ENCODE measurements around the gene HOXB2.
A peak's percentile ranks its signal among the peaks of the same experiment; 100 is the strongest.

The HOXB2 gene

DNA sequence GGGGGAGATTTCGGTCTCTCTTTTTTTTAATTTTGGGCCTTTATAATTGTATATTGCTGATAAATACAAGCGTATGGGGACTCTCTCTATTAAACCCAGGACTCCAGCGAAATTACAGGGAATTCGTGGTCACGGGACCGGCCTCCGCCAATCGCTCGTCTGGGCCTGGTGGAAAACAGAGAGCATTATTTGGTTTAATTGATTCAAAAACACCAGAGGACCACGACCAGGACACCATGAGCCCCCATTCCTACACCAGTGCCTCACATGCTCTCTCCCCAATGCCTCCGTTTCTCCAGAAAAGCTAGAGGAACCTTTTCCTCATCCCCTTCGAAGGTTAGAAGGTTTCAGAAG is at the start of gene HOXB2:
Gene HOXB2, minus strand, starts transcription at position 88 of the 354 bp plus-strand sequence. CDS start 198 bp downstream, outside the sequence.
- no peak for DNase-seq (ENCODE audit: low read depth)

DNA sequence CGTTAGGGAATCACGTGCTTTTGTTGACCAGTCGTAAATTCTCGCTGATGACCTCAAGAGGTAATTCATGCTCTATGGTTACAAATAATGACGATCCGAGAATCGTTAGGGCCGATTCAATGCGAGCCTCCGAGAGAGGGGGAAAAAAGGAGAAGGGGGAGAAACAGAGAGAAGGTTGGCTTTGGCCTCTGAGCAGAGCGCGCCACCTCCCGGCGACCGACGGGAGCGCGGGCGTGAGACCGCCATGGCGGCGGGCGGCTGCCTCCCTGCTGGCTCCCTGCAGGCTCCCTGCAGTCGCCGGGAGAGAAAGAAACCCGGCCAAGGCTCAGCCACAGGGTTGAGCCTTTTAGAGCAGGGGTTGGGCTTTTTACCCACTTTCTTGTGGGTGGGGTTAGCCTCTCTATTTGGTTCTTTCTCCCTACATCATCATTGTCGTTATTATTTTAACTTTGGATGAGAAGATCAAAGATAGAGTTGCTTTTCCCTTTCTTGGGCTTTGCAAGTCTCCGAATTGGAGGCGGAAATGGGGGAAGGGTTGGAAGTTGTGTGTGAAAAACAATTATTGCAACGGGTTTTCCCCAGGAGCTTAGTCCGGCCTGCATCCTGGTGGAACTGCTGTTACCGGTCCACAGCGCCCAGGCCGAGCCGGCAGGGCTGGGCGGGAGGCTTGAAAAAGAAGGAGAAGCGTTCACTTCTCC is 49.1 kb upstream of the HOXB2 start:
- DNase-seq (ENCODE audit: low read depth): peak; percentile 85

DNA sequence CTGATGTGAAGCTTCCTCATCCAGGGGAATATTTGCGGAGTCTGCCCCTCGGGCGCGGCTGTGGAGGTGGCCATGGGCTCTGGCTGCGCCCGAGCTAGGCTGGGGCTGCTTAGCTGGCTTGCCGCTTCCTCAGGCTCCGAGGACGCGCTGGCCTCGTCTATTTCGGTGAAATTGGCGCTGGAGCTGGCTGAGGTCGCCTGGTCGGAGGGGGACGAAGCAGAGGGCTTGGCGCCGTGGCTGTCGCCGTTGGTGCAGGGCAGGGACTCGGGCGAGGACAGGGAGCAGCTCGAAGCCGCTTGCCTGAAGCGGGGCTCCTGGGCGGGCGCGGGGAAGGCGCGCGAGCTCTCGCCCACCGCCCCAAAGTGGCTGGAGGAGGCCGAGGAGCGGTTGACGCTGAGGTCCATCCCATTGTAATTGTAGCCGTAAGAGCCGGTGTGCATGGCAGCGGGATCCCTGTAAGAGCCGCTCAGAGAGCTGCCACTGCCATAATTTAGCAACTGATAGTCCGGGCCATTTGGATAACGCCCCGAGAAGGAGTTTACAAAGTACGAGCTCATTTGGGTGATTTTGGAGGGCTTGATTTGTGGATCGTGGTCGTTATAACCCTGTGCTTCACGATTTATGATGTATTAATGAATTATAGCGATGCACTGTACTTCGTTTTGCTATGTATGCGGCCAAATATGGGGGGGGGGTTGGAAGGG is 48.4 kb upstream of the HOXB2 start, which contains the start of gene HOXB5:
Gene HOXB5, minus strand, starts transcription at position 654 of the 704 bp plus-strand sequence. Its CDS starts 97 bp downstream, at position 557.
- no peak for DNase-seq (ENCODE audit: low read depth)

DNA sequence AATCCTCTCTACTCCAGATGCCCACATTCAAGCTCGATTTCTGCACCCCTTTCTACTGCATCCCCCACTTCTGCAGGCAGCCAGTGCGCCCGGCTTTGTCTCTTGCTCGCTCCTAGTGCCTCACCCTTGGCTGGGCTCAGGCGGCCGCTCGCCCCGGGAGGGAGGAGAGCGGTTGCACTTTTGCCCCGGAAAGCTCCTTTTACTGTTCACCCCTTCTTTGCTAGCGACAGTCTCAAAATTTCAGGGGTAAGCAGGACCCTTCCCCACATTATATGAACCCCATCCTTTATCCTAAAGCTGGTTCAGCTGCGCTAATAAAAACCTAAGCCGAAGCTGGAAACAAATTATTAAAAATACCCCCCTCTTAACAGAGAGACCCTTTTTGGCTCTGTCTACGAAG is 47.7 kb upstream of the HOXB2 start:
- no peak for DNase-seq (ENCODE audit: low read depth)

DNA sequence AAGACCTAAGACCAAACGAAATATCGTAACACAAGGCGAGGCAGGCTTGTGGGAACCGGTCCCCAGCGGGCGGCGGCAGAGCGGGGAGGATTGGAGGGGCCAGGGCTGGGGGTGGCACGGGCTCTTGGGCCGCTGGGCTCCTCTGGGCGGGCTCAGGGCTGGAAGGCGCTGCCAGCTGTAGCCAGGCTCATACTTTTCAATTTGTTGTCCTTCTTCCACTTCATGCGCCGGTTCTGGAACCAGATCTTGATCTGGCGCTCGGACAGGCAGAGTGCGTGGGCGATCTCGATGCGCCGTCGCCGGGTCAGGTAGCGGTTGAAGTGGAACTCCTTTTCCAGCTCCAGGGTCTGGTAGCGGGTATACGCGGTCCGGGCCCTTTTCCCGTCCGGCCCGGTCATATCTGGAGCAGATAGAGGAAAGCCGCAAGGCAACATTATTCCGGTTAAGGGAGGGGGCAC is 47.2 kb upstream of the HOXB2 start:
- DNase-seq (ENCODE audit: low read depth): no peak

DNA sequence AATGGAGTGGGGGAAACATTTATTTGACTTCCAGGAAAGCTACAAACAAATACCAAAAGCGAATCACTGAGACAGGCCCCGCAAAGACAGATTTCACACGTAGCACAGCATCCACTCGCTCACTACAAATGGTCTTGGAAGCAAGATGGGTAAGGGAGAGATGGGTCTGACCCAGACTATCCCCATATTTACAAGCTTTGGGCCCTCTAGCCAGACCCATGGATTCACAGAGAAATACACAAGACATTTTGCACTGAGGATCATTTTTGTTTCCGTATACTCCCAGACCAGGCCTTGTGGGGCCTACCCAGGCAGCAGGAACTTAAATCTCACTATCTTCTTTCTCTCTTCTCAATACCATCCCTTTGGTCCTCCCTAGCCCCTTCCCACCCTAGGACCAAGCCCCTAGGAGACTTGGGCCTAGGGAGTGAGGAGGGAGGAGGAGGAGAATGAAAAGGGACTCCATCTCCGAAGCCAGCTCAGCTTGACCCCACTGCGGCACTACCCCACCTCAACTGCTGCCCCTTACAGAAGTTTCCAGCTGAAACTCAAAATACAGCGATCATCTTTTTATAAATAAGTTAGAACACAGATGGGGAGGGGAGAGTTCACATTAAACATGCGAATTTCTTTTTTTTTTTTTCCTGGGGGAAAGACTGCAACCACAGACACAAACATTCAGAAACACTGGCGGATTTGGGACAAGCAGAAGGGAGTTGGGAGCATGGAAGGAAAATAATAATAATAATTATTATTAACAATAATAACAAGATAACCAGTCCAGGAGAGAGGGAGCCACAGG is 46.5 kb upstream of the HOXB2 start:
- DNase-seq (ENCODE audit: low read depth): no peak

DNA sequence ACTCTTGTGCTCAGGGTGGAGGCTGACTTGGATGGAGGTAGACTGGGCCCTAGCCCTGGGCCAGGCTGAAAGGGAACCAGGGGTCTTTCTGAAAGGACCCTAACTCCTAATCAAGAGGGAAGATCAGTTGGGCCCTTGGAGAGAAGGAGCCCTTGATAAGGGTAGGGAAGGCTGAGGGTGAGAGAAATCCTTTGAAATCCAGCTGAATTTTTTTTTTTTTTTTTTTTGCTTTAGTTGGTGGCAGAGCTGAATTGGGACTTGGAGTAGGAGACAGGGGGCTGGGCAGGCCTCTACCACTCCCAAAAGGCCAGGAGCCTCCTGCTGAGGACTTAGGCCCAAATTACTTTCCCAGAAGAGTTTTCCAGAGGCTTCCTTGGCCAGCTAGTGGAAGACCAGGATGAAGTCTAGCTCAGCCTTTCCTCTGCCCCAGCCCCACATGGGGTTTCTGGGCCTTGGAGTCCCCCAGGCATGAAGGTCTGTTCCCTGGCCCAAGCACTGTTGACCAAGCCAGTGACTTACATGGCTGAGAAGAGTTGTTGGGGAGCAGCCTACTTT is 45.8 kb upstream of the HOXB2 start:
- no peak for DNase-seq (ENCODE audit: low read depth)

DNA sequence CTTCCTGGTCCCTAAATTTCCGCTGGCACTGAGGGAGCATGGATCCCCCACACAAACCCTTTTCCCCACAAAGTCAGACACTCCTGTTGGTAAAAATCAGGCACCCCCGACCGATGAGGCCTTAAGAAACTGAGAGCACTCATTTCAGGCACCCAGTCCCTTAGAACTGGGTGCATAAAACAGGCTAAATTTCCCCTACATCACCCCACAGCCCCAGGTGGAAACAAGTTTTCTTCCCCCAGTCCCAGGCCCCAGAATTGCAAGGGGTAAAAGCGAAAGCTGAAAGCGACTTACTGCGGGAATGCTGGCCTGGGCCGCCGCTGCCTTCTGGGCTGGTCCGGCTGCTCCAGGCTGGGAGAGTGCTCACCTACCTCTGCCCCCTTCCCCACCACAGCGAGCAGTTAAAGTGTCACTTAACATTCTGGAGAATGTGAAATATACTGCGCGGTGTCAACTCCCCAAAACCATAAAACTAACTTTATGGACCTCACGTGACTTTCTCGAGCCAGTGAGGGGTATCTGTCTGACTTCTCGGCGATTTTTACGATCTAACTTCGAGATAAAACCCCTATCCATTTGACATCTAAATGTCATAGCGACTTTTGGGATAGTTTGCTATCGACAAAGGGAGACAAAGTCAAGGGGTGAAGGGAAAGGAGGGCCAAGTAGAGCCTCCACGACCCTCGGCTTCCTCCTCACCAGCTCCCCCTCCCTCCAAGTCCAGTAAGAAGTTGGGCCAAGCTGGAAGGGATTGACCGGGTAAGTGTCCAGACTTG is 45.1 kb upstream of the HOXB2 start, which contains the start of gene HOXB3:
Gene HOXB3, minus strand, starts transcription at position 411 of the 776 bp plus-strand sequence. CDS start 37,767 bp downstream, outside the sequence.
- DNase-seq (ENCODE audit: low read depth): no peak

DNA sequence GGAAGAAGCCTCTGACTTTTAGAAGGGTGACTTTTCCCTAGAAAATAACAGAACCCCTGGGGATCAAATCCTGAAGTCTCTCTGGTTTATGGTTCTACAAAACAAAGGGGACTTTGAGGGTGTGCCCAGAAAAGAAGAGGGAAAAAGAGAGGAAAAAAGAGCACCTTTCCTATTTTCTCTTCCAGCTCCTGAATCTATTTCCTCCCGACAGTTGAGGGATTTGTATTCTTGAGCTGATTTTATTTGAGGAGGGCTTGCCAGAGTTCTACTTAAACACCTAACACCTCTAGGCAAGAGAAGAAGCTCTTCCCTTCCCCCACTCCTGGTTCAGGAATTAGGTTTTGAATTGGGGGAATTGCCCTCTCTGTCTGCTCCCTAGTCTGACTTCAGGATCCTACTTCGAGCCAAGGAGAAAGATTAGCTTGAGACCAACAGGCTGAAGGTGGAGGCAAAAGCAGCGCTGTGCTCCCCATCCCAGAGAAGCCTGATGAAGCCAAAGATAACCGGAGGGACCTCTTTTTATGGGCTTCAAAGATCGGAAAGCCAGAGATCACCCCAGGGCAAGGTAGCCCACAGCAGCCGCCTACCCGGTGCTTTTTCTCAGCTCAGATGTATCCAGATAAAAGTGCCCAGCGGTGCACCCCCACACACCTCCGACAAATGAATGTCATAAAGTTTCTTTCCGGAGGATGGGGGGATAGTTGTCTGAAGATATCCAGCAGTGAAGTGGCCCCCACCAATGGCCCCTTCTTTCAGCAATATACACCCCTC is 44.3 kb upstream of the HOXB2 start:
- no peak for DNase-seq (ENCODE audit: low read depth)

DNA sequence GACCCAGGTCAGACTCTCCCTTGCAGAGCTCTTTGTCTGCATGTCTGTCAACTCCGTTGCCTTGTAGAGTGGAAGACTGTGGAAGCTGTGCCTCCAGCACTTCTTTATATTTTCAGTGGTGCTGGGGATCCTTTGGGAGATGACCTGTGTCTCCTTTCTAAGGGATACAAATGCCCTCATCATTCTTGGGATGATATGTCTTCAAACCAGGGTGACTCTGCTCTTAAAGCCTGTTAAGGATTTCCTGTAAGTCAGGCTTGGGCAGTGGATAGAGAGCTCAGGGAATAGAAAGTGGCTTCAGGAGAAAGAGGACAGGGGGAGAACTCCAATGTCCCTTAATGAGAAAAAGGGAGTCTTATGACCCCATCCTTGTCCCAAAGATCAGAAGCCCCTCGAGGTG is 43.6 kb upstream of the HOXB2 start:
- DNase-seq (ENCODE audit: low read depth): no peak

DNA sequence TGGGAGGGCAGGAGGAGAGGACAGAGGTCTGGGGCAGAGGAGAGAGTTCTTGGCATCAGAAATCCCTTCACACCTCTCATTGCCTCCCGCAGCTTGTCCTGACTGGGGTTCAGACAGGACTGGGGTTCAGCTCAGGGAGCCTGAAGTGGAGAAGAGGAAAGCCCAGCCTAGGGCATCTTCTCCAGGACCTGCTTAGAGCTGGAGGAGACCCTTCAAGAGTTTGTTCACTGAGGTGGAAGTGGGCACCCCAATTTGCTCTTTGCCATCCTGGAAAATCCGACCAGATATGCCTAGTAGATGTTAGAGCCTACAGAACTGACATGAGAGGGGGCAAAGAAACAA is 43.1 kb upstream of the HOXB2 start:
- DNase-seq (ENCODE audit: low read depth): no peak

DNA sequence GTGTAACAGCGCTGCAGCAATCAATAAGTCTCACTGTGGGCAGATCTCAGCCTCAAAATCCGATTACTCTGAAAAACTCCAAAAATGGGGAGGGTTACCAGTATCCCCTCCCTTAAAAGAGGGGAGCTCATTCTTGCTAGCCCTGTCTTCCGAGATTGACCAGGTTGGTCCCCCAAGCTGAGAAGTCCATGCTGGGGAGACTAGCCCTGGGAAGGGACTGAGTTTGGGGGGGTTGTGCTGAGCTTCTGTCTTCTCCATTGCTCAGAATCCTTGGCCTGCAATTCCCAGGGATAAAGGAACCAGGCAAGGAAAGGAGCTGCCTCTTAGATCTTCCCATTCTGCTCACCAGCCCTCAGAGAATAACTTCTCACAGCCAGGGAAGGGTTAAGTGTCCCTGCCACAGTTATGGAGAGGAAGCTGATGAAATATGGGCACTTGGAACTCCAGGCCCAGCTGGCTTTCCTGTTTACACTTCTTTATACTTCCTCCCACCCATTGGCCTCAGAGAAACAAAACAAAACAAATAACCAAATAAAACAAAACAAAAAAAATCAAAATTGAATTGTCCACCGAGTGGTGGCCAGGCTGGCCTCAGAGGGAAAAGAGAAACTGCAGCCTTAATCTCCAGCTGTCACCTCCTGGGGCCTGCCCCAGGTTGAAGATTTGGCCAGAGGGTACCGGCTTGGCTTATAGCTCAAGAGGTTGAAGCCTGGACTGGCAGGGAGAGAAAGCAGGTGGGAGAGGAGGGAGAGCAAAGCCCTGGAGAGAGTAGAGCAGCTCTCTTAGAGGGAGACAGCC is 42.6 kb upstream of the HOXB2 start:
- no peak for DNase-seq (ENCODE audit: low read depth)

DNA sequence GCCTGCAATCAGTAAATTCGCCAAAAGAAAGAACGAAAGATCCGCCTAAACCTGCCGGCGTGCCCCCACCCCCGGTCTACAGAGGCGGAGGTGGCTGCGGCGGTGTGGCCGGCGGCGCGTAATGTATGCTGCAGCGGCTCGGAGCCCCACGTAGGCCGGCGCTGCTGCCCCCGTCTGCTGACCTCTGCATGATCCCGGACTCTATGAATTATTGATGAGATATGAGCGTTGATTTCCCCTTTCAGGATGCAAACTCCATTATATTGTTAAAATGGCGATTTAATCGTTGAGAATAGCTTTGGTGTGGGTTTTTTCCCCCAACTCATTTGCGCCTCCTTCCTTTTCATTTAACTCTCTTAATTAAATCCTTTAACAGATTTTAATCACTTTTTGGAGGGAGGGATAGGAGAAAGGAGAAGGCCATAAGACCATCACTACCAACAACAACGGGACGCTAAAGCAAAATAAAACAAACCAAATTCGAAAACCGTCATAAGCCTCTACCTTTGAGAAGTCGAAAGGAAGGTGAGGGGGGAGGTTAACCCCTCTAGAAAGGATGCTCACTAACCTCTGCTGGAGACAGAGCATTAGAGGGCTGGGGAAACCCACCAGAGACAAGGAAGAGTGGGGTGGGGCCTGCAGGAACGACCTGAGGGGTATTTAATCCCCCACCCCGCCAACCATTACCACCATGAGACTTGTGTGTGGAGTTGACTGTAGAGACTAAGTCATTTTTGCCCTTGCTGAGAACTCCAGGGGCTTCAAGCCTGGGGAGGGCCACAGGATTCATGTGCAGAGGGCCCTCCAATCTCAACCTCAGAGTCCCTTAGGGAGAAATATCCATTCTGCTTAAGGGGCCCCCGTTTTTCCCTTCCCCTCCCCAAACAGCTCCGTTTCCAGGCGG is 41.7 kb upstream of the HOXB2 start:
- no peak for DNase-seq (ENCODE audit: low read depth)

DNA sequence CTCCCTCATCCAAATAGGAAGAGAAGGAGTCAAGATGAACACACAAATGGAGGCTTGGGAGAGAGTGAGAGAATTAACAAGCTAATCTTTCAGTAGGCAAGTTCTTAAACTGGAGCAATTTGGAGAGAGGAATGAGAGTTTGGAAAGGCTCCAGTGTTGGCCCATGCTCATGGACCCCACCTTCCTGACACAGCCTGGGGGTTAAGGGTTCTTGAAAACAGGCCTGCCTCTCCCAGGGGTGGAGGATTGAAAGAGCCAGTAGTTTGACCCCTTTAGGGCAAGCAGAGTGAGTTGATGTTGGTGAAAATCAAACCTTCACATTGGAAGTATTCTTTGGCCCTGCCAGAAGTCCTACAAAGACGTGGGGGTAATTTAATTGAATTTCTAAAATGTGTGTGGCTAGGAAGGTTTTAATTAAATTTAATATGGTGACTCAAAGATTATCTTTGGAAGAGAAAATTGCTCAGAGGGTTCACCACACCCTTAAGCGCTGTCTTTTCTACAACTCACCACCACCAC is 39.4 kb upstream of the HOXB2 start:
- no peak for DNase-seq (ENCODE audit: low read depth)

DNA sequence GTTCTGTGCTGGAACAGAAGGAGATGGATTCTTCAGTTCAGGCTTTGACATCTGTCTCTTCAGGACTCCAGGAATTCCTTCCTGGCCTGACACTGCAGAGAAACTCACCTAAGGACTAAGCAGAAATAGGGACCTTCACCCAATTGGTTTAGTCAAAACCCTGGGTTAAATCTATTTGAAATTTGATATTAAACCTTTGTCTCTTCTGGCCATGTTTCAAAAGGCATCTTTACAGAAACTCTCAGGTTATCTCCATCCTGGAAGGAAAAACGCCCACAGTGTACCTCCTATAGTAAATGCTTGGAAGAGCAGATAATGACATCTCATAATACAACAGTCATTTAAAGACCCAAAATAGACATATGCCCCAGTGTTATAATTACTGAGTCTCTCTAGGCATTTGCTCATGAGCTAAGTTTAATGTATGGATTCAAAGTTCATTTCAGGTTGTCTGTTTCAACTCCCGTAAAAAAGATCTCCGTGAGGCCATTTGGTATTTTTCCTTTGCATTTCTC is 38.9 kb upstream of the HOXB2 start:
- no peak for DNase-seq (ENCODE audit: low read depth)

DNA sequence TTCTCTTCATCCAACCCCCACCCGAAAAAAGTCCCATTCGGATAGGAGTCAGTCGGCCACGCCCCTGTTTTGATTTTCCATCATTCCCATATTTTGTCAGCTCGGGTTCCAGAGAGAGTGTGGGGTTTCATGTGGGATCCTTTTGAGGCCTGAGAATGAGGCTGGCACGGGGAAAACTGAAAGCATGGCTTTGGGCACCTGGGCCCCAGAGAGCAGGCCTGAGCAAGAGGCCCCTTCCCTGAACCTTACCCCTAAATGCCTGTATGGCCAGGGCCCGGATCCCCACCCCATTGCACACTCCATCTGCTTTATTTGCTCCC is 37.8 kb upstream of the HOXB2 start:
- no peak for DNase-seq (ENCODE audit: low read depth)

DNA sequence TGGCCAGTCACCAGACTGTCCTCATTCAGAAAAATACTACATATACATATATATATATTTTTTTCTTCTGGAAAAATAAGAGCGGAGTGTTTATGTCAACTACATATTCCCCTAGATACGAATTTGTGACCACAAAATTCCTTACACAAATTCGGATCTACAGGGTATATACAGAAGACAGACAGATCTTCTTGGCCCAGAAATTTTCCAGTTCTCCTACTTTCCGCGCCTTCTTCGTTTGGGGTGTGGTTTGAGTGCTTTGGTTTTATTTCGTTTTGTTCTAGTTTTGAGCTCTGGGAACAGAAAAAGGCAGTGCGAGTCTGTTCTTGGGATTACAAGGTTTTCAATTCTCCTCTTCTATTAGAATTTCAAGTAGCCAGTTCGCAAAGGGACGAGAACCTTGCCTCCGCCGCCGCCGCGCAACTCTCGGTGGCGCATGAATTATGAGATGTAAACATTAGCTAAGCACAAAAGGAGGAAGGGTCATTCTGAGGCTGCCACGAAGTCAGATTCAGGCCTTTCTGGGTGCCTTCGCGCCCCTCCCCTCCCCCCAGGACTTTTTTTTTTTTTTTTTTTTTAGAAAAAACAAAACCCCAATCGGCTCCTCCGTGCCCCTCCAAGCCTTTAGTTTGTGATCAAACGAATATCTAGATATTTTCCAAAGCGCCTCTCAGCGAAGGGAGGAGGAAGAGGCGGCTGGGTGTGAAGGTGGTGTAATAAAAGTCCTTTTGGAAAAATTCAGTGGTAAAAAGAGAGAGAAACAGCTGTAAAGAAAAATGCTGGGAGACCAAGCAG is 35.0 kb upstream of the HOXB2 start:
- DNase-seq (ENCODE audit: low read depth): no peak

DNA sequence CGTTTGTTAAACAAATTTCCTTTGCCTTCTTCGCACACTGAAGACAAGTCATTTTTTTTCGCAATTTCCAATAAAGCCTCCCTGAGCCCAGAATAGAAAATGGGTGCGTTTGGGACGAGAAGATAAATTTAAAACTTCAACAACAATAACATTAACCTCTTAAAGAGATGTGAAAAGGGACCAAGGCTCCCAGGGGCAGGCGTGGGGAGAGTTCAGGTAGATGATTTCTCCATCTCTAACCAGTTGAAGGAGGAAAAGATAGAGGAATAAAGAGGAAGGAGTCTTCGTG is 34.5 kb upstream of the HOXB2 start:
- DNase-seq (ENCODE audit: low read depth): no peak

Measured in ELR (cell line).